SU-DHL-6 (cell line): ENCODE data around the gene CDHR4.
"Not testable (repeated sequence)": the region's sequence is repeated elsewhere in the genome, so short reads cannot be mapped to it uniquely, and the experiment has no call there.

Source experiments
- H2AFZ ChIP-seq: fragments of 200-600 bp; sonication (generic); 2 replicates; pipeline ENCODE4 v1.6.1; 2014; ENCODE audit warnings: low read depth, mild to moderate bottlenecking, moderate library complexity, mixed read lengths, antibody characterized with exemption, low read length; ENCODE audit not compliant: severe bottlenecking
- H3F3A ChIP-seq: fragments of 200-600 bp; shearing (Covaris generic); 2 replicates; pipeline ENCODE4 v1.6.0; 2016; ENCODE audit warnings: antibody characterized with exemption, mild to moderate bottlenecking; ENCODE audit not compliant: insufficient read depth
- H3K27ac ChIP-seq: fragments of 200-600 bp; sonication (generic); 2 replicates; pipeline ENCODE4 v1.5.1; 2016; ENCODE audit warnings: low read depth, mild to moderate bottlenecking, low read length, moderate library complexity, mixed read lengths
- H3K27me3 ChIP-seq: fragments of 200-600 bp; sonication (generic), shearing (Covaris generic); 2 replicates; pipeline ENCODE4 v1.6.0; 2014; ENCODE audit warnings: mild to moderate bottlenecking, low read length
- H3K36me3 ChIP-seq: fragments of 200-600 bp; sonication (generic); 2 replicates; pipeline ENCODE4 v1.6.1; 2014; ENCODE audit warnings: mild to moderate bottlenecking, low read length, mixed read lengths
- H3K4me2 ChIP-seq: fragments of 300-600, 200-600 bp; shearing (Covaris generic), sonication (generic); 2 replicates; pipeline ENCODE4 v1.6.0; 2014; ENCODE audit warnings: low read length, low read depth, mild to moderate bottlenecking; ENCODE audit not compliant: poor library complexity, severe bottlenecking
- H3K4me3 ChIP-seq: fragments of 200-600 bp; sonication (generic); 2 replicates; pipeline ENCODE4 v1.5.1; 2014; ENCODE audit warnings: antibody characterized with exemption, low read length, mild to moderate bottlenecking, mixed read lengths; ENCODE audit not compliant: insufficient read depth, poor library complexity, severe bottlenecking
- H3K79me2 ChIP-seq: fragments of 200-600 bp; sonication (generic); 2 replicates; pipeline ENCODE4 v1.6.1; 2014; ENCODE audit warnings: mild to moderate bottlenecking, low read length, moderate library complexity; ENCODE audit not compliant: insufficient read depth
- H3K9ac ChIP-seq: fragments of 200-600 bp; sonication (generic); 2 replicates; pipeline ENCODE4 v1.7.0; 2014; ENCODE audit warnings: mild to moderate bottlenecking, low read length
- H3K9me2 ChIP-seq: fragments of 200-600 bp; sonication (generic); replicated peaks from 2 replicates; pipeline ENCODE4 v1.6.1; 2014; ENCODE audit warnings: low read length; ENCODE audit not compliant: insufficient read depth
- H3K9me3 ChIP-seq: fragments of 200-600 bp; sonication (generic); 2 replicates; pipeline ENCODE4 v1.6.1; 2014; ENCODE audit warnings: low read length, mixed read lengths; ENCODE audit not compliant: insufficient read depth
- H4K20me1 ChIP-seq: fragments of 200-600 bp; sonication (generic); 2 replicates; pipeline ENCODE4 v1.6.1; 2014; ENCODE audit warnings: low read depth, mild to moderate bottlenecking, antibody characterized with exemption, low read length, moderate library complexity, mixed read lengths
- EZH2phosphoT487 ChIP-seq: fragments of 200-600 bp; sonication (generic), shearing (Covaris generic); conservative IDR thresholded peaks from 2 replicates; pipeline ENCODE4 v1.6.1; 2018; ENCODE audit warnings: mild to moderate bottlenecking, antibody characterized with exemption, low read length, moderate library complexity, mixed read lengths
- TF ChIP-seq, protein P1 (sequence below): fragments of 200-600 bp; sonication (generic); IDR thresholded peaks from one replicate; pipeline ENCODE4 v1.5.1; 2017; ENCODE audit warnings: antibody characterized with exemption, mild to moderate bottlenecking, low read length, moderate library complexity; ENCODE audit not compliant: insufficient read depth, poor library complexity, severe bottlenecking

Gene CDHR4

DNA sequence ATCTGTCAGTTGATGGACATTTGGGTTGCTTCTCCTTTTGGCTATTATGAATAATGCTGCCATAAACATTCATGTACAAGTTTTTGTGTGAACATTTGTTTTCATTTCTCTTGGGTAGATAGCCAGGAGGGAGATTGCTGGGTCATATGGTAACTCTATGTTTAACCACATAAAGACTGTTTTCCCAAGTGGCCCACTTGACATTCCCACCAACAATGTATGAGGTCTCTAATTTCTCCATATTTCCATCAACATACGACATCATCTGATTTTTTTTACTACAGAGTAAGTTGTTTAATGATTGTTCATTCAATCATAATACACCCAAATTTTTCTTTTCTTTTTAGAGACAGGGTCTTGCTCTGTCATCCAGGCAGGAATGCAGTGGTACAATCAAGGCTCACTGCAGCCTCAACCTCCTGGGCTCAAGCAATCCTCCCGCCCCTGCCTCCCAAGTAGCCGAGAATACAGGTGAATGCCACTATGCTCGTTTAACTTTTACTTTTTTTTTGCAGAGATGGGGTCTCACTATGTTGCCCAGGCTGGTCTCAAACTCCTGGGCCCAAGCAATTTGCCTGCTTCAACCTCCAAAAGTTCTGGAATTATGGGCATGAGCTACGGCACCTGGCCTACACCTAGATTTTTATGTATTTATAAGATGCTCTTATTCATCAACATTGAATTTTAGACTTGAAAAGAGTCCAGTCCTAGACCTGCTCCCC, 20.2 kb downstream of the CDHR4 start:
- no peaks in the 10 kb centered on the region for H3F3A ChIP-seq

DNA sequence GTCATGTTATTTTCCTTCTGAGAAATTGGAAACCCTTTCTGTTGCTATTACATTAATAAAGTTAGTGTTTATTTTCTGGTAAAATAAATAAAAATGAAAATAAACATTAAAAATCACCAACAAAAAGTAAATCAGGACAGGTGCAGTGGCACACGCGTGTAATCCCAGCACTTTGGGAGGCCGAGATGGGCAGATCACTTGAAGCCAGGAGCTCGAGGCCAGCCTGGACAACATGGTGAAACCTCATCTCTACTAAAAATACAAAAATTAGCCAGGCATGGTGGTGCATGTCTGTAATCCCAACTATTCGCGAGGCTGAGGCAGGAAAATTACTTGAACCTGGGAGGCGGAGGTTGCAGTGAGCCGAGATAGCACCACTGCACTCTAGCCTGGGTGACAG, 23.6 kb downstream of the CDHR4 start:
- H3K36me3 ChIP-seq, H3K4me3 ChIP-seq, H2AFZ ChIP-seq, H4K20me1 ChIP-seq, H3K9ac ChIP-seq, H3K27ac ChIP-seq, H3K9me2 ChIP-seq, H3F3A ChIP-seq, H3K9me3 ChIP-seq, H3K4me2 ChIP-seq, H3K27me3 ChIP-seq: not testable (repeated sequence)
- peaks cover 48% of the 10 kb centered on the region for H3K79me2 ChIP-seq

More for the DNA sequence above, 20.2 kb downstream of the CDHR4 start:
- no peak overlapping the region for H3K27ac ChIP-seq
- H4K20me1 ChIP-seq: no peaks in the 10 kb centered on the region
- no peaks in the 10 kb centered on the region for H3K27me3 ChIP-seq
- no peaks in the 10 kb centered on the region for H3K9me2 ChIP-seq
- no peak overlapping the region for H3K4me3 ChIP-seq
- TF ChIP-seq, protein P1, sequence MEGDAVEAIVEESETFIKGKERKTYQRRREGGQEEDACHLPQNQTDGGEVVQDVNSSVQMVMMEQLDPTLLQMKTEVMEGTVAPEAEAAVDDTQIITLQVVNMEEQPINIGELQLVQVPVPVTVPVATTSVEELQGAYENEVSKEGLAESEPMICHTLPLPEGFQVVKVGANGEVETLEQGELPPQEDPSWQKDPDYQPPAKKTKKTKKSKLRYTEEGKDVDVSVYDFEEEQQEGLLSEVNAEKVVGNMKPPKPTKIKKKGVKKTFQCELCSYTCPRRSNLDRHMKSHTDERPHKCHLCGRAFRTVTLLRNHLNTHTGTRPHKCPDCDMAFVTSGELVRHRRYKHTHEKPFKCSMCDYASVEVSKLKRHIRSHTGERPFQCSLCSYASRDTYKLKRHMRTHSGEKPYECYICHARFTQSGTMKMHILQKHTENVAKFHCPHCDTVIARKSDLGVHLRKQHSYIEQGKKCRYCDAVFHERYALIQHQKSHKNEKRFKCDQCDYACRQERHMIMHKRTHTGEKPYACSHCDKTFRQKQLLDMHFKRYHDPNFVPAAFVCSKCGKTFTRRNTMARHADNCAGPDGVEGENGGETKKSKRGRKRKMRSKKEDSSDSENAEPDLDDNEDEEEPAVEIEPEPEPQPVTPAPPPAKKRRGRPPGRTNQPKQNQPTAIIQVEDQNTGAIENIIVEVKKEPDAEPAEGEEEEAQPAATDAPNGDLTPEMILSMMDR: no peak
- TF ChIP-seq EZH2phosphoT487: no peak
- peaks cover 28% of the 10 kb centered on the region; the same call in 1 of the 2 replicates for H3K79me2 ChIP-seq
- H3K9ac ChIP-seq: no peak overlapping the region
- H3K4me2 ChIP-seq: no peak overlapping the region
- no peaks in the 10 kb centered on the region for H3K9me3 ChIP-seq
- no peak overlapping the region for H2AFZ ChIP-seq
- no peaks in the 10 kb centered on the region for H3K36me3 ChIP-seq

DNA sequence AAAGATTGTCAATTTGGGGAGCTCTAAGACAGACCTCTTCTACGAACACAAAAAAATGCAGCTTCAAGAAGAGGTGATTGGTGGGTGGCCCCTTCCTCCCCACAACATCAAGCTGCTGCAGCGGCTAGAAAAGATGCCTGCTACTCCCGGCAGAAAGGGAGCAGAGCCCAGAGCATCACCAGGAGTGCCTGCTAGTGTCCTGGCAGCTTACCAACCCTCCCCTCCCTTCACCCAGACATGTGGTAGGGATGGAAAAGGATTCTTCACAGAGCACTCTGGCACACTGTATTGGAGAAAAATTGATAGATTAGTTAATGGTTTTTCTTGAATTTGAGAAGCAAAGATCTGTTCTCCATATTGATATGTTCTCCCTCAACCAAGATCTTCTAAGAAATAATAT, 24.1 kb downstream of the CDHR4 start:
- no peaks in the 10 kb centered on the region for H3K9me2 ChIP-seq
- no peak overlapping the region for H3K9ac ChIP-seq
- peaks cover 50% of the 10 kb centered on the region for H3K79me2 ChIP-seq
- H2AFZ ChIP-seq: no peak overlapping the region
- H4K20me1 ChIP-seq: peaks cover 6% of the 10 kb centered on the region; the same call in 1 of the 2 replicates
- no peaks in the 10 kb centered on the region for H3K9me3 ChIP-seq
- TF ChIP-seq EZH2phosphoT487: no peak
- TF ChIP-seq, protein P1: no peak
- H3K36me3 ChIP-seq: no peaks in the 10 kb centered on the region
- no peak overlapping the region for H3K27ac ChIP-seq
- H3K27me3 ChIP-seq: no peaks in the 10 kb centered on the region
- 0 out of 2 replicates have a peak, but pooled peaks cover 3% of the 10 kb centered on the region for H3F3A ChIP-seq
- no peak overlapping the region for H3K4me2 ChIP-seq
- no peak overlapping the region for H3K4me3 ChIP-seq

DNA sequence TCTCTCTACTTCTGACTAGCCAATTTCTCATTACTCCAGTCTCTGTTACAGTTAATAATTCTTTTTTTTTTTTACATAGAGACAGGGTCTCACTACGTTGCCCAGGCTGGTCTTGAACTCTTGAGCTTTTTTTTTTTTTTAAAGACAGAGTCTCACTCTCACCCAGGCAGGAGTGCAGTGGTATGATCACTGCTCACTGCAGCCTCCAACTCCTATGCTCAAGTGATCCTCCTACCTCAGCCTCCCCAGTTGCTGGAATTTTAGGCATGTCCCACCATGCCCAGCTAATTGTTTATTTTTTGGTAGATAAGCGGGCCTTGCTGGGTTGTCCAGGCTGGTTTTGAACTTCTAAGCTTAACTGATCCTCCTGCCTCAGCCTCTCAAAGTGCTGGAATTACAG, 27.0 kb downstream of the CDHR4 start:
- 0 out of 2 replicates have a peak, but pooled peaks cover 3% of the 10 kb centered on the region for H3F3A ChIP-seq
- no peaks in the 10 kb centered on the region for H3K27me3 ChIP-seq
- no peak for TF ChIP-seq EZH2phosphoT487
- TF ChIP-seq, protein P1: no peak
- H3K9me3 ChIP-seq: no peaks in the 10 kb centered on the region
- H2AFZ ChIP-seq: no peak overlapping the region
- H3K79me2 ChIP-seq: peaks cover 65% of the 10 kb centered on the region
- no peaks in the 10 kb centered on the region for H3K36me3 ChIP-seq
- H4K20me1 ChIP-seq: peaks cover 6% of the 10 kb centered on the region; the same call in 1 of the 2 replicates
- H3K27ac ChIP-seq: no peak overlapping the region
- H3K9ac ChIP-seq: no peak overlapping the region
- H3K9me2 ChIP-seq: no peaks in the 10 kb centered on the region
- H3K4me3 ChIP-seq: no peak overlapping the region
- no peak overlapping the region for H3K4me2 ChIP-seq
